Ovary (tissue), 3 donors: ENCODE data around the gene MMP24.

ENCODE experiments used
- CTCF ChIP-seq, 3 donors: fragments of 450-650 bp in 2 of 3; fragments of 200-600 bp in 1 of 3; IDR thresholded peaks; one replicate each; pipeline versions ENCODE4 v1.5.1 to v1.8.0; 2016 to 2022; ENCODE audit warnings: antibody characterized with exemption in 3 of 3, mild to moderate bottlenecking in 1 of 3
- POLR2A ChIP-seq: fragments of 450-650 bp; IDR thresholded peaks from one replicate; pipeline ENCODE4 v1.6.1; 2017; ENCODE audit warnings: antibody characterized with exemption, mild to moderate bottlenecking, moderate library complexity
- donor health status: DM: no; HTN: no; CAD: no.

DNA sequence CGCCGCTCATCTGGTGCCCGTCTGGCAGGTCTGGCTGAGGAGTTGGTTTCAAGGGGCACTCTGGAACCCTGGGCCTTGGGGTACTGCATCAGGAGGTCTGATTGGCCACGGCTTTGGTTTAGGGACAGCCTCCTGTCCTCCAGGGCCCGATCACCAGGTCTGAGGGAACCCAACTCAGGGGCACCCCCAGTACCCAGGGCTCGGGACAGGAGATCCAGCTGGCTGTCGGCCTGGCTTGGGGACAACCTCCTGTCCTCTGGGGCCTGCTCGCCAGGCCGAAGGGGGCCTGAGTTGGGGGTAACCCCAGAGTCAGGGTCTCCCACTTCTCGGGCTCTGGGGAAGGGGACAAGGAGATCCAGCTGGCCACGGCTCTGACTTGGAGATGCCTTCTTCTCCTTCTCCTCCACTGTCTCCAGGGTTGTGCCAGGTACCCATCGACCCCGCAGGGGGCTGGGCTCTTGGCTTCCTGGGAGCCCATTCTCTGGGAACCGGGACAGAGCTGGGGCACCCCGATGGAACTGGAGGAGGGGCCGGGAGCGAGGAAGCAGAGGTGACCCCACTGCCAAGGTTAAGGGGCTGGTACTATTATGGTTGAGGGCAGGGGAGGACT is 60.5 kb downstream of the MMP24 start:
- TF ChIP-seq CTCF (IDR thresholded peaks at IDR 0.05) (no peak), POLR2A (no peak)
